Activated CD4-positive, alpha-beta memory T cell treated with anti-CD3 and anti-CD28 coated beads, Interleukin-2, amount 10 ng/mL, durations not matched to agents 7 days and 5 days (primary cell): ENCODE data around the gene GUCA1A. TPM values are rescaled to one million over a fixed set of nuclear protein-coding genes. Genes with fewer than 3 reads are reported as not detected.
"Not testable (repeated sequence)": the region's sequence is repeated elsewhere in the genome, so short reads cannot be mapped to it uniquely, and the experiment has no call there.

Experiments used
- CTCF ChIA-PET: fragments of 350-600 bp; sonication (Branson Sonifier 250); formaldehyde crosslinking; loops from one replicate; lab custom pipeline; 2021; ENCODE audit warnings: antibody characterized with exemption, inconsistent platforms; lab: Charles Lee
- POLR2A ChIA-PET: fragments of 350-600 bp; sonication (Branson Sonifier 250); formaldehyde crosslinking; loops from one replicate; lab custom pipeline; 2021; ENCODE audit warnings: antibody characterized with exemption; lab: Charles Lee
- DNase-seq: peaks from one replicate; pipeline ENCODE4 v3.0.0-alpha.2; 2020
- H3K27ac Mint-ChIP-seq: one replicate; pipeline ENCODE4 v1.8.0; 2021; ENCODE audit warnings: mild to moderate bottlenecking, mixed read lengths
- H3K27me3 Mint-ChIP-seq: one replicate; pipeline ENCODE4 v1.8.0; 2021; ENCODE audit warnings: mixed read lengths
- H3K36me3 Mint-ChIP-seq: one replicate; pipeline ENCODE4 v1.8.0; 2021; ENCODE audit warnings: low read depth, mixed read lengths
- H3K4me1 Mint-ChIP-seq: one replicate; pipeline ENCODE4 v1.8.0; 2021; ENCODE audit warnings: mixed read lengths
- H3K4me3 Mint-ChIP-seq: one replicate; pipeline ENCODE4 v1.8.0; 2021; ENCODE audit warnings: mild to moderate bottlenecking, mixed read lengths
- H3K9me3 Mint-ChIP-seq: one replicate; pipeline ENCODE4 v1.8.0; 2021; ENCODE audit warnings: mixed read lengths
- total RNA-seq, 2 experiments: library from RNA; stranded (reverse); gene quantifications; one replicate each; pipeline ENCODE4 v1.2.3, GENCODE V29; 2021

GUCA1A gene
- total RNA-seq, 2 experiments from 2014 or later = not detected

- CTCF ChIA-PET = interaction anchor here (1.9 kb wide), 1 partner anchor 12 kb away, joined by 7 read pairs; no protein-coding TSS in a partner anchor
- H3K9me3 Mint-ChIP-seq, H3K36me3 Mint-ChIP-seq, DNase-seq, H3K27me3 Mint-ChIP-seq, H3K27ac Mint-ChIP-seq, POLR2A ChIA-PET, H3K4me3 Mint-ChIP-seq, H3K4me1 Mint-ChIP-seq: not testable (repeated sequence)
These were observed 20.5 kb upstream of the GUCA1A start for GRCh38 chr6:42152528-42153213.

GRCh38 chr6:42153921-42154320, 19.2 kb upstream of the GUCA1A start:
- CTCF ChIA-PET = interaction anchor here (1.9 kb wide), 1 partner anchor 10 kb away, joined by 7 read pairs; no protein-coding TSS in a partner anchor
- H3K36me3 Mint-ChIP-seq = no peaks in the 10 kb centered on the region

GRCh38 chr6:42154461-42155209, 18.5 kb upstream of the GUCA1A start:
- CTCF ChIA-PET = interaction anchor here (1.9 kb wide), 1 partner anchor 10 kb away, joined by 7 read pairs; no protein-coding TSS in a partner anchor
- Mint-ChIP-seq H3K27me3 (peaks cover 3% of the 10 kb centered on the region), H3K9me3 (no peaks in the 10 kb centered on the region), H3K27ac (no peak overlapping the region), H3K4me1 (no peaks in the 10 kb centered on the region), H3K4me3 (no peak overlapping the region), H3K36me3 (no peaks in the 10 kb centered on the region)
- POLR2A ChIA-PET = no interaction called here
- DNase-seq = no peak

More at GRCh38 chr6:42153921-42154320, 19.2 kb upstream of the GUCA1A start:
- Mint-ChIP-seq H3K4me1 (no peaks in the 10 kb centered on the region), H3K27me3 (peaks cover 3% of the 10 kb centered on the region), H3K9me3 (no peaks in the 10 kb centered on the region), H3K4me3 (no peak overlapping the region), H3K27ac (no peak overlapping the region)
- POLR2A ChIA-PET = no interaction called here
- DNase-seq = no peak

GRCh38 chr6:42155293-42155692, 17.9 kb upstream of the GUCA1A start:
- POLR2A ChIA-PET = no interaction called here
- peaks cover 6% of the 10 kb centered on the region for H3K27me3 Mint-ChIP-seq
- H3K4me3 Mint-ChIP-seq = no peak overlapping the region
- CTCF ChIA-PET = no interaction called here
- no peak overlapping the region for H3K27ac Mint-ChIP-seq
- no peak for DNase-seq
- H3K36me3 Mint-ChIP-seq = no peaks in the 10 kb centered on the region
- H3K9me3 Mint-ChIP-seq = no peaks in the 10 kb centered on the region
- H3K4me1 Mint-ChIP-seq = no peaks in the 10 kb centered on the region

GRCh38 chr6:42156638-42157037, 16.5 kb upstream of the GUCA1A start:
- Mint-ChIP-seq H3K36me3 (no peaks in the 10 kb centered on the region), H3K4me3 (no peak overlapping the region), H3K27ac (no peak overlapping the region), H3K9me3 (no peaks in the 10 kb centered on the region), H3K4me1 (no peaks in the 10 kb centered on the region), H3K27me3 (peaks cover 12% of the 10 kb centered on the region)
- ChIA-PET CTCF (interaction anchor here (0.6 to 0.9 kb wide), 4 partner anchors 52 to 471 kb away, joined by 3 to 4 read pairs (median 4); no protein-coding TSS in a partner anchor), POLR2A (no interaction called here)
- DNase-seq = no peak

GRCh38 chr6:42158011-42158410, 15.2 kb upstream of the GUCA1A start:
- Mint-ChIP-seq H3K4me1 (no peaks in the 10 kb centered on the region), H3K36me3 (no peaks in the 10 kb centered on the region), H3K4me3 (no peak overlapping the region), H3K9me3 (no peaks in the 10 kb centered on the region), H3K27me3 (peaks cover 14% of the 10 kb centered on the region), H3K27ac (no peak overlapping the region)
- ChIA-PET POLR2A (no interaction called here), CTCF (no interaction called here)
- DNase-seq = no peak

- no peaks in the 10 kb centered on the region for H3K4me1 Mint-ChIP-seq
- peaks cover 14% of the 10 kb centered on the region for H3K27me3 Mint-ChIP-seq
- H3K4me3 Mint-ChIP-seq = no peak overlapping the region
- ChIA-PET POLR2A (no interaction called here), CTCF (no interaction called here)
- H3K27ac Mint-ChIP-seq = no peak overlapping the region
- no peak for DNase-seq
- no peaks in the 10 kb centered on the region for H3K36me3 Mint-ChIP-seq
- H3K9me3 Mint-ChIP-seq = no peaks in the 10 kb centered on the region
These were observed 14.5 kb upstream of the GUCA1A start for GRCh38 chr6:42158631-42159030.

- ChIA-PET CTCF (no interaction called here), POLR2A (no interaction called here)
- no peaks in the 10 kb centered on the region for H3K36me3 Mint-ChIP-seq
- H3K4me3 Mint-ChIP-seq = no peak overlapping the region
- no peak overlapping the region for H3K27ac Mint-ChIP-seq
- no peaks in the 10 kb centered on the region for H3K9me3 Mint-ChIP-seq
- H3K27me3 Mint-ChIP-seq = peaks cover 12% of the 10 kb centered on the region
- no peak for DNase-seq
- H3K4me1 Mint-ChIP-seq = no peaks in the 10 kb centered on the region
These were observed 13.6 kb upstream of the GUCA1A start for GRCh38 chr6:42159431-42160024.

- Mint-ChIP-seq H3K36me3 (no peaks in the 10 kb centered on the region), H3K27ac (no peak overlapping the region), H3K4me1 (no peaks in the 10 kb centered on the region), H3K27me3 (peaks cover 11% of the 10 kb centered on the region), H3K4me3 (no peak overlapping the region), H3K9me3 (no peaks in the 10 kb centered on the region)
- CTCF ChIA-PET = interaction anchor here (0.7 kb wide), 1 partner anchor 386 kb away, joined by 4 read pairs; no protein-coding TSS in a partner anchor
- DNase-seq = no peak
- POLR2A ChIA-PET = no interaction called here
These were observed 10.8 kb upstream of the GUCA1A start for GRCh38 chr6:42162384-42162783.

- Mint-ChIP-seq H3K4me3 (no peak overlapping the region), H3K27me3 (peaks cover 11% of the 10 kb centered on the region), H3K4me1 (no peaks in the 10 kb centered on the region), H3K36me3 (no peaks in the 10 kb centered on the region), H3K27ac (no peak overlapping the region), H3K9me3 (no peaks in the 10 kb centered on the region)
- ChIA-PET CTCF (no interaction called here), POLR2A (no interaction called here)
- DNase-seq = no peak
These were observed 10.4 kb upstream of the GUCA1A start for GRCh38 chr6:42162812-42163211.

GRCh38 chr6:42163981-42164380, 9.2 kb upstream of the GUCA1A start:
- no peaks in the 10 kb centered on the region for H3K36me3 Mint-ChIP-seq
- POLR2A ChIA-PET = no interaction called here
- H3K27me3 Mint-ChIP-seq = peaks cover 12% of the 10 kb centered on the region
- CTCF ChIA-PET = interaction anchor here (0.7 to 1.5 kb wide), 9 partner anchors 10 to 429 kb away, joined by 3 to 7 read pairs (median 3); partner anchors contain the start of gene TOMM6
- no peak for DNase-seq
- H3K27ac Mint-ChIP-seq = no peak overlapping the region
- H3K4me3 Mint-ChIP-seq = no peak overlapping the region
- H3K4me1 Mint-ChIP-seq = no peaks in the 10 kb centered on the region
- no peaks in the 10 kb centered on the region for H3K9me3 Mint-ChIP-seq

GRCh38 chr6:42165016-42165415, 8.1 kb upstream of the GUCA1A start:
- H3K4me1 Mint-ChIP-seq = no peaks in the 10 kb centered on the region
- H3K27me3 Mint-ChIP-seq = peaks cover 12% of the 10 kb centered on the region
- no peak for DNase-seq
- no peak overlapping the region for H3K27ac Mint-ChIP-seq
- no peaks in the 10 kb centered on the region for H3K9me3 Mint-ChIP-seq
- no peaks in the 10 kb centered on the region for H3K36me3 Mint-ChIP-seq
- no peak overlapping the region for H3K4me3 Mint-ChIP-seq
- CTCF ChIA-PET = interaction anchor here (0.9 to 1.5 kb wide), 5 partner anchors 11 to 431 kb away, joined by 3 to 7 read pairs (median 3); no protein-coding TSS in a partner anchor
- POLR2A ChIA-PET = no interaction called here
